ENCODE results near the gene TRANK1.

DNA sequence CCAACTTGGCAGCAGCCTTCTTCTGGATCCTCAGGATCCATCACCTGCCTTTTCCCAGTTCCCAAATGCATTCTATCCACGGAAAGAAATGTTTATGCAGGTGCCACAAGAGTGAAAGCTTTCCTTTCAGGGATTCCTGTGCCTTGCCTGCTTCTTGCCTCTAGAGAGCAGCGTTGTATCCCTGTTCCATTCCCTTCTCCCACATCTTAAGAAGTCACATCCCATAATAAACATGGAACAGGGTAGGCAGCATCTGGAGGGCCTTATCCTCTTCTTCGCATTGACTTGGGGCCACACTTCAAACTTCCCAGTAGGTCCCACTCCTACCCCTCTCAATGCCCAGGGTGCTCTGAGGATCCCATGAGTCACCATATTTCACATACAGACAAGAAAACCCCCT is 107.8 kb downstream of the TRANK1 start:
- TF ChIP-seq ZFP30 (CRISPR knock-in tag; IDR thresholded peaks at IDR 0.05) (no peak), ARNTL (CRISPR knock-in tag; IDR thresholded peaks at IDR 0.05; ENCODE audit: borderline replicate concordance, low read depth) (no peak), ZC3H10 (CRISPR knock-in tag; IDR thresholded peaks at IDR 0.05) (no peak), GLIS3 (CRISPR knock-in tag; IDR thresholded peaks at IDR 0.05) (no peak), ZNF70 (CRISPR knock-in tag; IDR thresholded peaks at IDR 0.05) (no peak), ZFP3 (CRISPR knock-in tag; IDR thresholded peaks at IDR 0.05) (no peak)

Measured in SK-N-SH treated with all-trans-retinoic acid at 6 μM for 48 hours (cell line).